Astrocyte (in vitro differentiated cells and primary cell): ENCODE measurements around the gene STT3B. TPM values are rescaled to one million over a fixed set of nuclear protein-coding genes. Genes with fewer than 3 reads are reported as not detected.

Experiments
- DNase-seq: peaks from one replicate; pipeline ENCODE4 v3.0.0-alpha.2; 2010; ENCODE audit warnings: low read depth
- FAIRE-seq: peaks from 2 replicates; lab custom pipeline; 2011; peaks lifted over from hg19 to GRCh38; lab: Jason Lieb, UNC
- H2AFZ ChIP-seq: 2 replicates; pipeline ENCODE4 v1.6.0; 2012; ENCODE audit warnings: low read depth, low read length, inconsistent platforms
- H3K27ac ChIP-seq: 2 replicates; pipeline ENCODE4 v1.5.1; 2011; ENCODE audit warnings: low read depth, low read length, inconsistent platforms
- H3K27me3 ChIP-seq: 2 replicates; pipeline ENCODE4 v1.6.0; 2011; ENCODE audit warnings: low read length, inconsistent platforms; ENCODE audit not compliant: insufficient read depth
- H3K36me3 ChIP-seq: 2 replicates; pipeline ENCODE4 v1.5.1; 2011; ENCODE audit warnings: low read length, inconsistent platforms; ENCODE audit not compliant: insufficient read depth
- H3K4me1 ChIP-seq: 2 replicates; pipeline ENCODE4 v1.5.1; 2011; ENCODE audit warnings: low read length, inconsistent platforms; ENCODE audit not compliant: insufficient read depth
- H3K4me2 ChIP-seq: 2 replicates; pipeline ENCODE4 v1.6.0; 2012; ENCODE audit warnings: low read length, inconsistent platforms
- H3K4me3 ChIP-seq: 2 replicates; pipeline ENCODE4 v1.5.1; 2011; ENCODE audit warnings: low read depth, mild to moderate bottlenecking, low read length, inconsistent platforms; ENCODE audit not compliant: insufficient read depth
- H3K79me2 ChIP-seq: 2 replicates; pipeline ENCODE4 v1.6.0; 2012; ENCODE audit warnings: mild to moderate bottlenecking, low read length, inconsistent platforms; ENCODE audit not compliant: insufficient read depth
- H3K9ac ChIP-seq: 2 replicates; pipeline ENCODE4 v1.6.0; 2012; ENCODE audit warnings: mild to moderate bottlenecking, low read length, inconsistent platforms
- H3K9me3 ChIP-seq: 2 replicates; pipeline ENCODE4 v1.5.1; 2012; ENCODE audit warnings: low read depth, mild to moderate bottlenecking, low read length, inconsistent platforms; ENCODE audit not compliant: insufficient read depth
- H4K20me1 ChIP-seq: 2 replicates; pipeline ENCODE4 v1.6.0; 2012; ENCODE audit warnings: low read length, inconsistent platforms; ENCODE audit not compliant: insufficient read depth
- H3K27ac Mint-ChIP-seq: one replicate; pipeline ENCODE4 v1.8.0; 2021; ENCODE audit warnings: mild to moderate bottlenecking, mixed read lengths; ENCODE audit not compliant: unreplicated experiment
- H3K27me3 Mint-ChIP-seq: one replicate; pipeline ENCODE4 v1.8.0; 2021; ENCODE audit warnings: low read depth, mixed read lengths; ENCODE audit not compliant: unreplicated experiment
- H3K36me3 Mint-ChIP-seq: one replicate; pipeline ENCODE4 v1.8.0; 2021; ENCODE audit warnings: low read depth, mixed read lengths; ENCODE audit not compliant: unreplicated experiment
- H3K4me1 Mint-ChIP-seq: one replicate; pipeline ENCODE4 v1.8.0; 2021; ENCODE audit warnings: low read depth, mixed read lengths; ENCODE audit not compliant: unreplicated experiment
- H3K4me3 Mint-ChIP-seq: one replicate; pipeline ENCODE4 v1.8.0; 2021; ENCODE audit warnings: mild to moderate bottlenecking, moderate library complexity, mixed read lengths; ENCODE audit not compliant: unreplicated experiment
- H3K9me3 Mint-ChIP-seq: one replicate; pipeline ENCODE4 v1.8.0; 2021; ENCODE audit warnings: mild to moderate bottlenecking, mixed read lengths; ENCODE audit not compliant: unreplicated experiment
- CTCF ChIP-seq: IDR thresholded peaks from 2 replicates; pipeline ENCODE4 v1.5.1; 2011; ENCODE audit warnings: low read depth, mild to moderate bottlenecking, inconsistent platforms, low read length, moderate library complexity; ENCODE audit not compliant: insufficient read depth
- EZH2 ChIP-seq: IDR thresholded peaks from 2 replicates; pipeline ENCODE4 v1.6.1; 2012; ENCODE audit warnings: mild to moderate bottlenecking, low read length, inconsistent platforms; ENCODE audit not compliant: insufficient read depth
- total RNA-seq: library from RNA; stranded (reverse); gene quantifications from 2 replicates; pipeline ENCODE4 v1.2.1, GENCODE V29; 2021

STT3B gene
- total RNA-seq, 1 donor from 2014 or later: 156 TPM

GRCh38 chr3:31531452-31531991, 1.2 kb upstream of the STT3B start:
- peak; percentile 6 for DNase-seq
- Mint-ChIP-seq H3K4me1 (peaks cover 11% of the 10 kb centered on the region), H3K27ac (peak overlapping the region; percentile 92), H3K27me3 (no peaks in the 10 kb centered on the region), H3K4me3 (no peak overlapping the region), H3K9me3 (no peaks in the 10 kb centered on the region), H3K36me3 (no peaks in the 10 kb centered on the region)
- TF ChIP-seq CTCF: no peak
- TF ChIP-seq EZH2: no peak
- peak overlapping the region; percentile 73 for H2AFZ ChIP-seq
- peaks cover 7% of the 10 kb centered on the region for H3K4me1 ChIP-seq
- H4K20me1 ChIP-seq: peaks cover 31% of the 10 kb centered on the region
- H3K79me2 ChIP-seq: peaks cover 38% of the 10 kb centered on the region
- H3K9ac ChIP-seq: peak overlapping the region; percentile 94
- no peak for FAIRE-seq
- H3K36me3 ChIP-seq: no peaks in the 10 kb centered on the region
- no peaks in the 10 kb centered on the region for H3K9me3 ChIP-seq
- peak overlapping the region; percentile 90 for H3K4me2 ChIP-seq
- H3K27me3 ChIP-seq: no peaks in the 10 kb centered on the region
- peak overlapping the region; percentile 64 for H3K4me3 ChIP-seq
- peak overlapping the region; percentile 97 for H3K27ac ChIP-seq

- DNase-seq: peak; percentile 95
- Histone ChIP-seq H3K4me1 (peaks cover 7% of the 10 kb centered on the region), H3K9me3 (no peaks in the 10 kb centered on the region), H3K4me2 (peak overlapping the region; percentile 90), H3K36me3 (no peaks in the 10 kb centered on the region), H3K27ac (peak overlapping the region; percentile 97), H2AFZ (peak overlapping the region; percentile 73), H4K20me1 (peaks cover 37% of the 10 kb centered on the region), H3K9ac (peak overlapping the region; percentile 94), H3K27me3 (no peaks in the 10 kb centered on the region), H3K4me3 (peak overlapping the region; percentile 75), H3K79me2 (peaks cover 43% of the 10 kb centered on the region)
- Mint-ChIP-seq H3K4me3 (no peak overlapping the region), H3K4me1 (peaks cover 13% of the 10 kb centered on the region), H3K27me3 (no peaks in the 10 kb centered on the region), H3K36me3 (no peaks in the 10 kb centered on the region), H3K27ac (peak overlapping the region; percentile 94), H3K9me3 (no peaks in the 10 kb centered on the region)
- no peak for FAIRE-seq
- no peak for TF ChIP-seq EZH2
- no peak for TF ChIP-seq CTCF
Observed at GRCh38 chr3:31531992-31532586, 636 bp upstream of the STT3B start.
